H9 (cell line): ENCODE data around the gene OSR1. TPM values are rescaled to one million over a fixed set of nuclear protein-coding genes. Genes with fewer than 3 reads are reported as not detected.

Experiments used
- DNase-seq: peaks from one replicate; pipeline ENCODE4 v3.0.0-alpha.2; 2017
- H2AFZ ChIP-seq: one replicate; pipeline ENCODE4 v1.6.1; 2013; ENCODE audit warnings: mild to moderate bottlenecking, low read length, control low read depth, moderate library complexity
- H2AK5ac ChIP-seq: 2 replicates; pipeline ENCODE4 v1.6.1; 2013; ENCODE audit warnings: low read length, control low read depth, mixed read lengths; ENCODE audit not compliant: insufficient read length
- H2BK120ac ChIP-seq: one replicate; pipeline ENCODE4 v1.6.1; 2013; ENCODE audit warnings: low read depth, mild to moderate bottlenecking, low read length, control low read depth, inconsistent platforms; ENCODE audit not compliant: poor library complexity, severe bottlenecking
- H2BK12ac ChIP-seq: 2 replicates; pipeline ENCODE4 v1.6.1; 2013; ENCODE audit warnings: low read length, control low read depth, mixed read lengths, low read depth; ENCODE audit not compliant: insufficient read length
- H2BK15ac ChIP-seq: 2 replicates; pipeline ENCODE4 v1.6.1; 2013; ENCODE audit warnings: low read depth, low read length, control low read depth
- H2BK20ac ChIP-seq: one replicate; pipeline ENCODE4 v1.6.1; 2013; ENCODE audit warnings: low read depth, mild to moderate bottlenecking, low read length, control low read depth, inconsistent platforms; ENCODE audit not compliant: poor library complexity, severe bottlenecking
- H2BK5ac ChIP-seq: 2 replicates; pipeline ENCODE4 v1.6.1; 2013; ENCODE audit warnings: low read length, control low read depth, mixed read lengths; ENCODE audit not compliant: insufficient read length
- H3K14ac ChIP-seq: 2 replicates; pipeline ENCODE4 v1.6.1; 2013; ENCODE audit warnings: low read length, control low read depth; ENCODE audit not compliant: insufficient read depth
- H3K18ac ChIP-seq: 2 replicates; pipeline ENCODE4 v1.6.1; 2013; ENCODE audit warnings: low read depth, mild to moderate bottlenecking, mixed read lengths, low read length, control low read depth; ENCODE audit not compliant: insufficient read length
- H3K23ac ChIP-seq: 2 replicates; pipeline ENCODE4 v1.6.1; 2013; ENCODE audit warnings: low read length, control low read depth, mixed read lengths, low read depth; ENCODE audit not compliant: insufficient read length
- H3K23me2 ChIP-seq: 2 replicates; pipeline ENCODE4 v1.6.1; 2013; ENCODE audit warnings: low read depth, mild to moderate bottlenecking, mixed read lengths, low read length, control low read depth; ENCODE audit not compliant: insufficient read length, poor library complexity, severe bottlenecking
- H3K27ac ChIP-seq: 2 replicates; pipeline ENCODE4 v1.5.1; 2013; ENCODE audit warnings: low read length, control low read depth, mixed read lengths, low read depth; ENCODE audit not compliant: insufficient read length
- H3K27me3 ChIP-seq: 2 replicates; pipeline ENCODE4 v1.6.1; 2013; ENCODE audit warnings: low read length, control low read depth, inconsistent platforms; ENCODE audit not compliant: insufficient read depth
- H3K4ac ChIP-seq: 2 replicates; pipeline ENCODE4 v1.6.1; 2013; ENCODE audit warnings: low read depth, mild to moderate bottlenecking, control low read depth, inconsistent platforms, low read length, moderate library complexity
- H3K4me1 ChIP-seq: 2 replicates; pipeline ENCODE4 v1.6.1; 2013; ENCODE audit warnings: low read length, control low read depth, inconsistent platforms; ENCODE audit not compliant: insufficient read depth
- H3K4me2 ChIP-seq: 2 replicates; pipeline ENCODE4 v1.6.1; 2013; ENCODE audit warnings: low read length, control low read depth, mixed read lengths; ENCODE audit not compliant: insufficient read length, insufficient read depth
- H3K56ac ChIP-seq: 2 replicates; pipeline ENCODE4 v1.6.1; 2013; ENCODE audit warnings: low read depth, mild to moderate bottlenecking, mixed read lengths, low read length, control low read depth; ENCODE audit not compliant: insufficient read length
- H3K79me1 ChIP-seq: 2 replicates; pipeline ENCODE4 v1.6.1; 2013; ENCODE audit warnings: low read depth, mild to moderate bottlenecking, moderate library complexity, low read length, control low read depth, inconsistent platforms; ENCODE audit not compliant: insufficient read depth, poor library complexity, severe bottlenecking
- H3K79me2 ChIP-seq: 2 replicates; pipeline ENCODE4 v1.6.1; 2013; ENCODE audit warnings: low read length, control low read depth, inconsistent platforms; ENCODE audit not compliant: insufficient read depth
- H3K9ac ChIP-seq: 2 replicates; pipeline ENCODE4 v1.6.1; 2013; ENCODE audit warnings: low read length, control low read depth, mixed read lengths; ENCODE audit not compliant: insufficient read length; ENCODE audit errors: extremely low read depth
- H3K9me3 ChIP-seq: one replicate; pipeline ENCODE4 v1.6.1; 2013; ENCODE audit warnings: low read depth, low read length, inconsistent platforms; ENCODE audit not compliant: control insufficient read depth
- H3T11ph ChIP-seq: one replicate; pipeline ENCODE4 v1.6.1; 2013; ENCODE audit warnings: mild to moderate bottlenecking, low read length, control low read depth, inconsistent platforms
- H4K20me1 ChIP-seq: one replicate; pipeline ENCODE4 v1.6.1; 2013; ENCODE audit not compliant: control insufficient read depth, insufficient read length, insufficient read depth
- H4K5ac ChIP-seq: 2 replicates; pipeline ENCODE4 v1.6.1; 2013; ENCODE audit warnings: low read depth, mild to moderate bottlenecking, mixed read lengths, low read length, control low read depth; ENCODE audit not compliant: insufficient read length
- H4K8ac ChIP-seq: replicated peaks from 2 replicates; pipeline ENCODE4 v1.6.1; 2013; ENCODE audit warnings: low read length, control low read depth, mixed read lengths, low read depth; ENCODE audit not compliant: insufficient read length
- H4K91ac ChIP-seq: 2 replicates; pipeline ENCODE4 v1.6.1; 2013; ENCODE audit warnings: low read depth, mild to moderate bottlenecking, moderate library complexity, mixed read lengths, low read length, control low read depth; ENCODE audit not compliant: insufficient read length
- H3K27ac Mint-ChIP-seq, 3 experiments: 2 replicates in 2 of 3; 3 replicates in 1 of 3; pipeline ENCODE4 v1.8.0; 2020 to 2021; ENCODE audit warnings: mixed read lengths in 3 of 3, mild to moderate bottlenecking in 1 of 3, moderate library complexity in 1 of 3
- H3K27me3 Mint-ChIP-seq: 2 replicates; pipeline ENCODE4 v1.8.0; 2021; ENCODE audit warnings: low read depth, mild to moderate bottlenecking, moderate library complexity, mixed read lengths
- H3K36me3 Mint-ChIP-seq, 3 experiments: 2 replicates in 2 of 3; 3 replicates in 1 of 3; pipeline ENCODE4 v1.8.0; 2020 to 2021; ENCODE audit warnings: low read depth in 3 of 3, mixed read lengths in 3 of 3; ENCODE audit not compliant: insufficient read depth in 1 of 3
- H3K4me1 Mint-ChIP-seq, 2 experiments: 2 replicates each; pipeline ENCODE4 v1.8.0; 2020; ENCODE audit warnings: mixed read lengths in 2 of 2
- H3K4me3 Mint-ChIP-seq, 2 experiments: 2 replicates in 1 of 2; 3 replicates in 1 of 2; pipeline ENCODE4 v1.8.0; 2020 to 2021; ENCODE audit warnings: mild to moderate bottlenecking in 2 of 2, mixed read lengths in 2 of 2, moderate library complexity in 1 of 2
- H3K9me3 Mint-ChIP-seq, 2 experiments: 2 replicates in 1 of 2; 3 replicates in 1 of 2; pipeline ENCODE4 v1.8.0; 2020; ENCODE audit warnings: mild to moderate bottlenecking in 2 of 2, mixed read lengths in 2 of 2, moderate library complexity in 1 of 2
- WGBS: extraction: QIAGEN DNeasy Blood & Tissue Kit; methylation state at CpG from one replicate; pipeline ENCODE4 v1.1.7; 2013; ENCODE audit warnings: missing lambda C conversion rate, low lambda C conversion rate, mixed read lengths; ENCODE audit not compliant: insufficient read length; ENCODE audit errors: extremely low coverage; 5-methylcytosine and 5-hydroxymethylcytosine counted together
- total RNA-seq: library from RNA; stranded (reverse); gene quantifications from 2 replicates; pipeline ENCODE4 v1.2.1, GENCODE V29; 2021
- TF ChIP-seq, protein P1 (sequence below): fragments of 200-600 bp; sonication (generic); conservative IDR thresholded peaks from 3 replicates; pipeline ENCODE4 v1.8.0; 2021; ENCODE audit warnings: antibody characterized with exemption, mild to moderate bottlenecking

OSR1 gene
- total RNA-seq, 1 experiment from 2014 or later = 0.35 TPM

DNA sequence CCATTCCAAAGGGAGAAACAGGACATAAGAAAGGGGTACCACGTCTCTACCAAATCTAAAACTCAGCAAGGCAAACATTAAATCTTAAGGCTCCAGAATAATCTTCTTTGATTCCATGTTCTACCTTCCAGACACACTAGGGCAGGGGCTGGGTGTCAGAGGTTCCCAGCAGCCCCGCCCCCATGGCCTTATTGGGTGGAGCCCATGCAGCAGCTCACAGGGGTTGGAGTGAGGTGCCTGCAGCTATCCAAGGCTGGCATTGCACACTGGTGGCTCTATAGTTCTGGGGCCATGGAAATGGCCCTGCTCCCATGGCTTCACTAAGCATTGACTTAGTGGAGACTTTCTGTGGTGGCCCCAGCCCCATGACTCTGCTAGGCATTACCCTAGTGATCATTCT is 14.9 kb upstream of the OSR1 start:
- WGBS = no CpG with 5 or more reads among the region's 2 CpGs
- peaks cover 33% of the 10 kb centered on the region for H3K27me3 Mint-ChIP-seq
- H3K18ac ChIP-seq = no peak overlapping the region

More for the DNA sequence above, 14.9 kb upstream of the OSR1 start:
- Histone ChIP-seq H3K14ac (no peak overlapping the region), H4K5ac (no peak overlapping the region), H3K9me3 (no peaks in the 10 kb centered on the region), H2AFZ (no peak overlapping the region), H2BK120ac (no peak overlapping the region), H2BK12ac (no peak overlapping the region), H4K8ac (no peak overlapping the region), H3K4me2 (no peak overlapping the region), H3K56ac (no peak overlapping the region), H3K27me3 (no peaks in the 10 kb centered on the region), H2BK15ac (no peak overlapping the region), H3K4me1 (no peaks in the 10 kb centered on the region), H3K9ac (no peak overlapping the region), H2BK20ac (no peak overlapping the region), H2AK5ac (no peak overlapping the region), H3K4ac (no peak overlapping the region), H2BK5ac (no peak overlapping the region), H3T11ph (no peak overlapping the region), H3K79me2 (no peaks in the 10 kb centered on the region), H3K27ac (no peak overlapping the region), H4K91ac (no peak overlapping the region), H3K23ac (no peak overlapping the region), H4K20me1 (no peaks in the 10 kb centered on the region), H3K23me2 (no peaks in the 10 kb centered on the region), H3K79me1 (no peaks in the 10 kb centered on the region)
- Mint-ChIP-seq H3K4me3 (no peak overlapping the region), H3K4me1 (no peaks in the 10 kb centered on the region), H3K36me3 (no peaks in the 10 kb centered on the region; a peak in 1 of 7 replicates), H3K27ac (no peak overlapping the region), H3K9me3 (0 out of 5 replicates have a peak, but pooled peaks cover 1 to 3% of the 10 kb centered on the region in 2 experiments)
- TF ChIP-seq, protein P1, sequence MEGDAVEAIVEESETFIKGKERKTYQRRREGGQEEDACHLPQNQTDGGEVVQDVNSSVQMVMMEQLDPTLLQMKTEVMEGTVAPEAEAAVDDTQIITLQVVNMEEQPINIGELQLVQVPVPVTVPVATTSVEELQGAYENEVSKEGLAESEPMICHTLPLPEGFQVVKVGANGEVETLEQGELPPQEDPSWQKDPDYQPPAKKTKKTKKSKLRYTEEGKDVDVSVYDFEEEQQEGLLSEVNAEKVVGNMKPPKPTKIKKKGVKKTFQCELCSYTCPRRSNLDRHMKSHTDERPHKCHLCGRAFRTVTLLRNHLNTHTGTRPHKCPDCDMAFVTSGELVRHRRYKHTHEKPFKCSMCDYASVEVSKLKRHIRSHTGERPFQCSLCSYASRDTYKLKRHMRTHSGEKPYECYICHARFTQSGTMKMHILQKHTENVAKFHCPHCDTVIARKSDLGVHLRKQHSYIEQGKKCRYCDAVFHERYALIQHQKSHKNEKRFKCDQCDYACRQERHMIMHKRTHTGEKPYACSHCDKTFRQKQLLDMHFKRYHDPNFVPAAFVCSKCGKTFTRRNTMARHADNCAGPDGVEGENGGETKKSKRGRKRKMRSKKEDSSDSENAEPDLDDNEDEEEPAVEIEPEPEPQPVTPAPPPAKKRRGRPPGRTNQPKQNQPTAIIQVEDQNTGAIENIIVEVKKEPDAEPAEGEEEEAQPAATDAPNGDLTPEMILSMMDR = no peak
- no peak for DNase-seq
